HG02840 (cell line): Measurements from ENCODE around the gene PTPRG.
"Not testable (repeated sequence)": the region's sequence is repeated elsewhere in the genome, so short reads cannot be mapped to it uniquely, and the experiment has no call there.

ENCODE experiments used
- ATAC-seq: cut with Tn5 transposase; IDR thresholded peaks from one replicate; pipeline ENCODE4 v1.9.1; 2021; ENCODE audit warnings: mild to moderate bottlenecking, moderate library complexity, moderate number of reproducible peaks; ENCODE audit not compliant: unreplicated experiment, low FRiP score

Gene PTPRG

DNA sequence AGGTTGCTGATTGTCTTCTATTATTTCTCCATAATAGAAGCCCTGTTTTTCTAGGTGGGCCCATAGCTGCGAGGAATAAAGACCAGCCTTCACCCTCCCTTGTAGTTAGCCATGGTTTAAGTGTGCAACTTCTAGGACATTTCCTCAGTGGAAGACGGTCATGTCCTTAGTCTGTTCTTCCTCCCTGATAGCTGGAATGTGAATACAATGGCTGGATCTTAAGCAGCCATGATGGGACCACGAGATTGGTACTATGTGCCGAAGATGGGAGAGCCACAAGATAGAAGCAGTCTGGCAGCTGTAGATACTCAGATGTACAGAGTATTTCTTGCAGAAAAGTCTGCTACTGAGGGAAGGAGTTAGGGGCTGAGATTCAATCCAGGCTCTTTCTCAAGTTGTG is 152.9 kb downstream of the PTPRG start:
- ATAC-seq, result no peak

DNA sequence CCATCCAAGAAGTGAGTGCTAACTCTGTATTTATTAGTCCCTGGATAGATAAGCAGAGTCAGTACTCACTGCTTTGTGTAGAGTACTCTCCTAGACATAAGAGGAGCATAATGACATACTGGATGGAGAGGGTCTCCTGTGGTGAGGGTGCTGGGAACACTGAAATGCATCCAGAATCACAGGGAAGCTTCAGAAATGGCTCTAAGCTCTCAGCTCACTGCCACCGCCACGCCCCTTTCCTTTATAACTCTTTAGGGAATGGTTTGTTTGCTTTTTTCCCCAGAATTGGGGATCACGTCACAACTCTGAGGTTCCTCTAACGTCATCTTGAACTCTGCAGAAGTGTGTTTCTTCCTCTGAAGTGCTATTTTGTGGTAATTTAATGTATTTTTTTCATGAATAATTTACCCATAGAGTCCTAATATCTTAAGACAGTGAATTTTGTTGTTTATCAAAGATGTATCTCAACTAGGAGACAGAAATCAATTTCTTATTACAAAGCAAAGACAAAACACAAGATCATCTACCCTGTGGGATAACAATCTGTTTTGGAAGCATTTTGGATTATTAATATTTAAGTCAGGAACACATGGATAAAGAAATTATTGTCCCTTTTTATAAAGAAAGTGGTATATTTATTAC is 154.6 kb downstream of the PTPRG start:
- no peak for ATAC-seq

DNA sequence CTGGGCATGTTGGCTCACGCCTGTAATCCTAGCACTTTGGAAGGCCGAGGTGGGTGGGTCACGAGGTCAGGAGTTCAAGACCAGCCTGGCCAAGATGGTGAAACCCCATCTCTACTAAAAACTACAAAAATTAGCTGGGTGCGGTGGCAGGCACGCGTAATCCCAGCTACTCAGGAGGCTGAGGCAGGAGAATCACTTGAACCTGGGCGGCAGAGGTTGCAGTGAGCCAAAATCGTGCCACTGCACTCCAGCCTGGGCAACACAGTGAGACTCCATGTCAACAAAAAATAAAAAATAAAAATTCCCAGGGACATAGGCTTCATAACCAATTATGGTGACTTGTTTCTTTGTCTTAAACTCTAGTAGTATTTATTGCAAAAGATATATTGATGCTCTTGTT is 155.3 kb downstream of the PTPRG start:
- ATAC-seq, result not testable (repeated sequence)

DNA sequence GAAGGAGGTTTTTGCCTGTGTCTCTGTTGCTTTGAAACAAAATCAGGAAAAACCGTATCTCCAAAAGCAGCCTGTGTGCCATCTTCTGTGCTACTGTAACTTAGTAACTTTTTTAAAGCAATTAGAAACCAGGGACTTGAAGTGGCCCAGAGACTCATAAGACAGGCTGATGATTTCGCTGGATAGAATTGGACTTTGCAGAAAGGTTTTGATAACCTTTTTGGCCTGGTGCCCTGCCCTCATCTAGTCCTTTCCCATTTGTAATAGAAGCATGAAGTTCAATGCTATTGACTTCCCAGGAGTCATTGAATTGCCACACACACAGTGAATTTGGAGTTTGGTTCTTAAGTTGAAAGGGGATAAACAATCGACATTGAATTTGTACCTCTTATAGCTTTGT is 157.2 kb downstream of the PTPRG start:
- ATAC-seq, result no peak

GRCh38 chr3:61719278-61719977 is 158.1 kb downstream of the PTPRG start:
- no peak for ATAC-seq

DNA sequence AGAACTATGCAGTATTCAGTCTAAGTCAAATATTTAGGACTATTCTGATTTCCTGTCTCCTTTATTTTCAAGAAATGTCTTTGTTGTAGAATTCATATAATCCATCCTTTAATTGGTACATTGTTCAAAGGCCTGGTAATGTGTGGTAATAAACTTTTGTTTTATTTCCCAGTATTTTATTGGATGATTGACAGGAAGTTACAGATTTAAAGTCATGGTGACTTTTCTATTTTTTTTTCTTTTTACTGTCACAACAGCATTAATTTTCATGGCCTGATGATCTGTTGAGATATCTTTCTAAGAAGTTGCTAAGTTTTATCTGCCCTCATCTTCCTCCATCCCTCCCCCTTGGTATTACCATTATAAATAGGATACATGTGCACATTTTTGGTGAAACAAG is 161.7 kb downstream of the PTPRG start:
- no peak for ATAC-seq

- ATAC-seq, result peak; percentile 65
Measured at GRCh38 chr3:61724183-61724582, 162.8 kb downstream of the PTPRG start.

DNA sequence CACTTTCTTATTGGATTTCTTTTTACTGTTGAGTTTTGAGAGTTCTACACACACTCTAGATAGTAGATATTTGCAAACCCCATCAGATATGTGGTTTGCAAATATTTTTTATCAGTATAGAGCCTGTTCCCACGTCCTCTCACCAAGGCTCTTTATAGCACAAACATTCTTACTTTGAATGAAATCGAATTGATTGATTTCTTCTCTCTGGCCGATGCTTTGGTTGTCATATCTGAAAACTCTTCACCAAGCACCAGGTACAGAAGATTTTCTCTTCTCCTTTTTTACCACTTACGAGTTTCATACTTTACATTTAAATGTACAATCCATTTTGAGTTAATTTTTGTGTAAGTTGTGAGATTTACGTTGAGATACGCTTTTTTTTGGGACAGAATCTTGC is 163.4 kb downstream of the PTPRG start:
- ATAC-seq, result no peak

DNA sequence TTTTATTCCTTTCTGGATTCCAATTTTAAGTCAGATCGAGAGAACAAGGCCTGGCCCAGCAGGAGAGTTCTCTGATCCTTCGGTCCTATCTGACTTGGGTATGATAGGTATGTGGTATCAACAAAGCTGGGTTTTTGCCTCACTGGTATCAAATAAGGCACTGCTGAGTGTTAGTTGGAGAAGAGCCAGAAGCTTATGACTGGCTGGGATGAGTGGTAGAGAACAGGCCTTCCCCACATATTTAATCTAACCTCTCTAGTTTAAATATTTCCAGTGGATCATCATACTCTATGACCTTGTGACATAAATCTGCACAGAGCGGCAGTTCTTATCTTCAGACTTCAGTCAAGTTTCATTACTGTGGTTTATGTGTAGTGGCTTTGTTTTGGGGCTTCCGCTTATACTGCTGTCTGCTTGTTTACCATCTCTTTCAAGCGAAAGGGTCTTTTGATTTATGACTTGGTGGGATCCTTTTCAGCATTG is 164.5 kb downstream of the PTPRG start:
- no peak for ATAC-seq

GRCh38 chr3:61727435-61727834 is 166.1 kb downstream of the PTPRG start:
- no peak for ATAC-seq

DNA sequence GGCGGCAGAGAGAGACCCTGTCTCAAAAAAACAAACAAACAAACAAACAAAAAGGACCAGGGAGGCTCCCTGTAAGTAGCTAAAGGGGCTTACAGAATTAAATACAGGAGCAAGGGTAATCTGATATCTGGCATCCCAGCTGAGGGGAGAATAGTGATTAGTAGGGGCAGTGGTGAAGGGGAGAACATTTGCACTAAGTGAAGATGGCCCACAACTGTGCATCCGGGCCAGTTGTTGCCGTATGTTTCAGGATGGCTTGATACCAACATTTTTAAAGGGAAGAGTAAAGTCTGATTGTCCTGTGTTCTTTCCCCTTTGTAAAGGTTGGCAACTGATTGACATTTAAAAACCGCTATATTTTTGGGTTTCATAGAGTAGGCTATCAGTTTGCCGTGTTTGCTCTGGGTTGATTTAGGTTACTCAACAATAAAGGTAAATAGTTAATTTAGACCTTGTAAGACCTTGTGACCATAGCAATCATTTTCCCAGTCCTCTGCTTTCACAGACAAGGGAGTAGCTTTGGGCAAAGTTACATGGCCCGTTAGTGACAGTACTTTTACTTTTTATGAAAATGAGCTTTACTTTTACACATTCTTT is 167.8 kb downstream of the PTPRG start:
- ATAC-seq, result no peak

DNA sequence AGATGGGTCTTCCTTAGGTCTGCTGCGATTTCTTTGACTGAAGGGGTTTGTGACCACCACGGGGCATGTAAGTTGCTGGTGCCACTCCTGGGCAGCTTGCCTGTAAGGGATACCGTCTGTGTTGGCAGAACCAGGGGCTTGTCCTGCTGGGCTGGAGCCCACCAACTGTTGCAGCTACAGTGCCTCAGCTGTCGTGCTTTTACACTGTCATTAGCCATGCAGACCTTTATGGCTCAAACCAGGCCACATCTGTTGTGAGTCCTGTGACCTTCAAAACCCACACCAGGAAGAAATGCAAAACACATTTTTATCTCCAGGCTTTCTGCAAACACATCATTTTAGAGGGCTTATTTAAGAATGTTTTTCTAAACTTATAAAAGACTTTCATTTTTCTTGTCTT is 168.7 kb downstream of the PTPRG start:
- ATAC-seq, result no peak

DNA sequence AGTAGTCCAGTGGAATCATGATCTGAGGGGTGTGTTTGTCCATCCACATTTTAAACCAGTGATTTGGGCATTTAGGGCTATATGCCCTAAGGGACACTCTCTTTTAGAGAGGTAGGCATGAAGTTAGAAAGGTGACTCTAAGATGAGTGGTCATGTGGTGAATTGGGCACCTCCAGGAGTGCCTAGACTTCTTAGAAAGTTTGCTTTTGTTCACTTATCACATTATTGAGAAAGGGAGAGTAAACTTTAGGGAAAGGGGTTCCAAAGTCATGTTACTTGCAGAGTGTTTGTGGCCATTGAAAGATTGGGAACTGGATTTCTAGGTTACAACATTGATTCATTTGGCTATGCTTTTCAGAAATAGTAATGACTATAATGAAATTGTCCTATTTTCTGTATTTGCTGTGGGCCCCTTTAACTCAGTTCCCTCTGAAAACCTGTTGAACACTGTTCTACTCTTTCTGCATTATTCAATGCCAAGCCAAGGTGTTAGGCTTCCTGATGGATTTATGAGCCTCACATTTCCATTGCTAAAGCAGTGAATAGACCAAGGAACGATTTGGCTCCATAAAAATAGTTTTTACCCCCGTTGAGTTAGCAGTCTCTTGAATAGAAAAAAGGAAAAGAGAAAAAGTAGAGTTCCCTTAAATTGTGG is 169.3 kb downstream of the PTPRG start:
- ATAC-seq, result no peak

DNA sequence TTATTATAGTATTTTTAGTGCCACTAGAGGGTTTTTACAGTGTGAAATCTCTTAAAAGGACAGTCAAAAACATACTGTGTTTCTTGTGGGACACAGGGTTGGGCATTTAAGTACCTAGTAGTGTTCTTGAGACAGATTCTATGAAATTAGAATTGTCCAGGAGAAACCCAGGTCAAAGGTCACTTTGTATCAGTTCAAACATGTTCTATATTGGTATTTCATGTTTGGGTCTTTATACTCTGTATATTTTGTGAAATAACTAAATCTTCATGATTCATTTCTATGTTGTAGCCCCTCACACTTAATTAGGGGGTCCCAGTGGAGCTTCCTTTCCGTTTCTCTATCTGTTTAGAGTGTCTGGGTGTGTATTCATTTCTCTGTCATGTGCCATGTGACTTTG is 171.6 kb downstream of the PTPRG start:
- ATAC-seq, result no peak

DNA sequence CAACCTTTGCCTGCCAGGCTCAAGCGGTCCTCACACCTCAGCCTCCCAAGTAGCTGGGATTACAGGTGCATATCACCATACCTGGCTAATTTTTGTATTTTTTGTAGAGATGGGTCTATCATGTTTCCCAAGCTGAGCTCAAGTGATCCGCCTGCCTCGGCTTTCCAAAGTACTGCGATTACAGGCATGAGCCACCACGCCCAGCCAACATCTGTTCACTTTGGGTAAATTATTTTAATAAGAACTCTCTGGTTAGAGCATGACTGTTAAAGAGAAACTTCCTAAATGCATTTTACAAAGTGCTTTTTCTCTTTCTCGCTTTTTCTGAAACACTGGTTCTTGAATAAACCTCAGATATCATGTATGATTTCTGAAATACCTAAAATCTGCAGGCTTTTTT is 172.5 kb downstream of the PTPRG start:
- ATAC-seq, result no peak

GRCh38 chr3:61734749-61735686 is 173.6 kb downstream of the PTPRG start:
- no peak for ATAC-seq

- ATAC-seq, result no peak
Measured at GRCh38 chr3:61736506-61736905, 175.1 kb downstream of the PTPRG start.

DNA sequence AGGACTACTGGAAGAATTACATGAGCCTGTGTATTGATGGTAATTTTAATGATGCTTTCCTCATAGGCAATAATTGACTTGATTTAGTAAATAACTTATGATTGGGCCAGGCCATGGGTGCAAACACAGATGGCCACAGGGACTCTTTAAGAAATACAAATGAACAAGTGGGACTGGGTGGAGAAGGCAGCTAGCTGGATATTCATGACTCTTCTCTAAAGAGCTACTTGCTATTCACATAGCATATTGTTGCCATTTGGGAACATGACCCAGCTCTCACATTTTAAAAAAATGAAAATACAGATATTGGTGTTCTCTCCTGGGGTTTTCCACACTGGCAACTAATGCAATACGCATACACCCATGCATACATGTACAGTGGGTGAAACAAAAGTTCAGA is 178.3 kb downstream of the PTPRG start:
- ATAC-seq, result no peak

- no peak for ATAC-seq
Measured at GRCh38 chr3:61740494-61740893, 179.1 kb downstream of the PTPRG start.

- ATAC-seq, result no peak
Measured at GRCh38 chr3:61741551-61741950, 180.2 kb downstream of the PTPRG start.
